Glutamatergic neuron (in vitro differentiated cells): ENCODE measurements around the gene YJU2. TPM values are rescaled to one million over a fixed set of nuclear protein-coding genes. Genes with fewer than 3 reads are reported as not detected.

ENCODE experiments used
- DNase-seq: peaks from one replicate; pipeline ENCODE4 v3.0.0; 2022
- H3K27ac Mint-ChIP-seq: one replicate; pipeline ENCODE4 v1.8.0; 2020; ENCODE audit warnings: mild to moderate bottlenecking, mixed read lengths, inconsistent platforms; ENCODE audit not compliant: unreplicated experiment
- H3K27me3 Mint-ChIP-seq: one replicate; pipeline ENCODE4 v1.8.0; 2020; ENCODE audit warnings: mild to moderate bottlenecking, moderate library complexity, mixed read lengths, inconsistent platforms; ENCODE audit not compliant: unreplicated experiment
- H3K36me3 Mint-ChIP-seq: one replicate; pipeline ENCODE4 v1.8.0; 2020; ENCODE audit warnings: mild to moderate bottlenecking, mixed read lengths, inconsistent platforms; ENCODE audit not compliant: unreplicated experiment
- H3K4me1 Mint-ChIP-seq: one replicate; pipeline ENCODE4 v1.8.0; 2020; ENCODE audit warnings: mild to moderate bottlenecking, low read depth, mixed read lengths, inconsistent platforms; ENCODE audit not compliant: unreplicated experiment
- H3K4me3 Mint-ChIP-seq: one replicate; pipeline ENCODE4 v1.8.0; 2020; ENCODE audit warnings: mild to moderate bottlenecking, mixed read lengths, inconsistent platforms; ENCODE audit not compliant: unreplicated experiment
- H3K9me3 Mint-ChIP-seq: one replicate; pipeline ENCODE4 v1.8.0; 2020; ENCODE audit warnings: mild to moderate bottlenecking, moderate library complexity, mixed read lengths, inconsistent platforms; ENCODE audit not compliant: unreplicated experiment
- CTCF ChIP-seq: fragments of 200-600 bp; sonication (generic); IDR thresholded peaks from one replicate; pipeline ENCODE4 v1.5.0; 2021; ENCODE audit not compliant: partially characterized antibody, unreplicated experiment
- total RNA-seq: library from RNA; stranded (reverse); fragmentation: NEBNext Ultra II Directional; extraction: Animal tissue kit (Norgen Biotek cat#: 25700); gene quantifications from one replicate; pipeline ENCODE4 v1.2.1, GENCODE V29; 2021; ENCODE audit not compliant: unreplicated experiment

Gene YJU2
- total RNA-seq, 1 donor from 2014 or later, result 18.7 TPM

GRCh38 chr19:4199699-4200293, 47.1 kb upstream of the YJU2 start:
- no peak overlapping the region for H3K4me3 Mint-ChIP-seq
- peaks cover 8% of the 10 kb centered on the region for H3K36me3 Mint-ChIP-seq
- peaks cover 17% of the 10 kb centered on the region for H3K27me3 Mint-ChIP-seq
- peaks cover 9% of the 10 kb centered on the region for H3K9me3 Mint-ChIP-seq
- no peak for TF ChIP-seq CTCF
- peaks cover 9% of the 10 kb centered on the region for H3K4me1 Mint-ChIP-seq
- DNase-seq, result no peak
- H3K27ac Mint-ChIP-seq, result no peak overlapping the region

GRCh38 chr19:4200940-4201542, 45.8 kb upstream of the YJU2 start:
- Mint-ChIP-seq H3K36me3 (peaks cover 8% of the 10 kb centered on the region), H3K27me3 (peaks cover 17% of the 10 kb centered on the region), H3K9me3 (peaks cover 9% of the 10 kb centered on the region), H3K4me3 (peak overlapping the region; percentile 7), H3K27ac (peak overlapping the region; percentile 10), H3K4me1 (peaks cover 8% of the 10 kb centered on the region)
- DNase-seq, result no peak
- TF ChIP-seq CTCF, result no peak

GRCh38 chr19:4201798-4202197, 45.1 kb upstream of the YJU2 start:
- TF ChIP-seq CTCF, result no peak

GRCh38 chr19:4206818-4207484, 39.9 kb upstream of the YJU2 start:
- DNase-seq, result no peak
- no peak for TF ChIP-seq CTCF
- no peak overlapping the region for H3K4me3 Mint-ChIP-seq
- no peaks in the 10 kb centered on the region for H3K36me3 Mint-ChIP-seq
- no peaks in the 10 kb centered on the region for H3K4me1 Mint-ChIP-seq
- no peaks in the 10 kb centered on the region for H3K9me3 Mint-ChIP-seq
- no peak overlapping the region for H3K27ac Mint-ChIP-seq
- no peaks in the 10 kb centered on the region for H3K27me3 Mint-ChIP-seq

More at GRCh38 chr19:4201798-4202197, 45.1 kb upstream of the YJU2 start:
- H3K9me3 Mint-ChIP-seq, result peaks cover 9% of the 10 kb centered on the region
- peaks cover 17% of the 10 kb centered on the region for H3K27me3 Mint-ChIP-seq
- no peak for DNase-seq
- H3K27ac Mint-ChIP-seq, result no peak overlapping the region
- no peak overlapping the region for H3K4me3 Mint-ChIP-seq
- H3K4me1 Mint-ChIP-seq, result peaks cover 8% of the 10 kb centered on the region
- peaks cover 8% of the 10 kb centered on the region for H3K36me3 Mint-ChIP-seq

- Mint-ChIP-seq H3K4me1 (no peaks in the 10 kb centered on the region), H3K27ac (no peak overlapping the region), H3K27me3 (no peaks in the 10 kb centered on the region), H3K4me3 (no peak overlapping the region), H3K9me3 (no peaks in the 10 kb centered on the region), H3K36me3 (no peaks in the 10 kb centered on the region)
- no peak for DNase-seq
- TF ChIP-seq CTCF, result no peak
Measured at GRCh38 chr19:4208385-4209094, 38.3 kb upstream of the YJU2 start.
